Upper lobe of left lung (tissue), 4 donors: ENCODE measurements around the gene LTBP2.

Experiments used
- EP300 ChIP-seq, 4 donors: sonication (generic); formaldehyde crosslinking; IDR thresholded peaks; one replicate each; pipeline ENCODE4 v1.5.1; 2017; ENCODE audit warnings: antibody characterized with exemption in 4 of 4, control low read depth in 2 of 4
- POLR2A ChIP-seq, 4 donors: fragments of 450-650 bp; IDR thresholded peaks; one replicate each; pipeline ENCODE4 v1.5.1; 2016 to 2017; ENCODE audit warnings: antibody characterized with exemption in 4 of 4, mild to moderate bottlenecking in 2 of 4
- POLR2AphosphoS5 ChIP-seq, 2 donors: sonication (generic); formaldehyde crosslinking; IDR thresholded peaks; one replicate each; pipeline ENCODE4 v1.5.1; 2017; ENCODE audit warnings: antibody characterized with exemption in 2 of 2
- TF ChIP-seq, protein P1 (sequence below), 6 experiments: fragments of 450-650 bp in 4 of 6; fragments of 200-600 bp in 2 of 6; sonication (generic) in 2 of 6; IDR thresholded peaks; one replicate each; pipeline ENCODE4 v1.5.1; 2016 to 2019; ENCODE audit warnings: antibody characterized with exemption in 6 of 6

- TF ChIP-seq POLR2A (IDR thresholded peaks at IDR 0.05) (no peak), EP300 (IDR thresholded peaks at IDR 0.05) (no peak), POLR2AphosphoS5 (IDR thresholded peaks at IDR 0.05) (no peak)
- TF ChIP-seq, protein P1, sequence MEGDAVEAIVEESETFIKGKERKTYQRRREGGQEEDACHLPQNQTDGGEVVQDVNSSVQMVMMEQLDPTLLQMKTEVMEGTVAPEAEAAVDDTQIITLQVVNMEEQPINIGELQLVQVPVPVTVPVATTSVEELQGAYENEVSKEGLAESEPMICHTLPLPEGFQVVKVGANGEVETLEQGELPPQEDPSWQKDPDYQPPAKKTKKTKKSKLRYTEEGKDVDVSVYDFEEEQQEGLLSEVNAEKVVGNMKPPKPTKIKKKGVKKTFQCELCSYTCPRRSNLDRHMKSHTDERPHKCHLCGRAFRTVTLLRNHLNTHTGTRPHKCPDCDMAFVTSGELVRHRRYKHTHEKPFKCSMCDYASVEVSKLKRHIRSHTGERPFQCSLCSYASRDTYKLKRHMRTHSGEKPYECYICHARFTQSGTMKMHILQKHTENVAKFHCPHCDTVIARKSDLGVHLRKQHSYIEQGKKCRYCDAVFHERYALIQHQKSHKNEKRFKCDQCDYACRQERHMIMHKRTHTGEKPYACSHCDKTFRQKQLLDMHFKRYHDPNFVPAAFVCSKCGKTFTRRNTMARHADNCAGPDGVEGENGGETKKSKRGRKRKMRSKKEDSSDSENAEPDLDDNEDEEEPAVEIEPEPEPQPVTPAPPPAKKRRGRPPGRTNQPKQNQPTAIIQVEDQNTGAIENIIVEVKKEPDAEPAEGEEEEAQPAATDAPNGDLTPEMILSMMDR (IDR thresholded peaks at IDR 0.05) = no peak
Measured at GRCh38 chr14:74574090-74574433, 38.0 kb downstream of the LTBP2 start.
